Panc1 (cell line): ENCODE results near the gene BRINP3. TPM values are rescaled to one million over a fixed set of nuclear protein-coding genes. Genes with fewer than 3 reads are reported as not detected.

Experiments used
- ATAC-seq: fragments of 200-7000 bp; cut with Tn5 transposase; 2 replicates; pipeline ENCODE4 v1.9.1; 2020; ENCODE audit warnings: mild to moderate bottlenecking, moderate library complexity
- BruUV-seq: library from RNA; stranded (reverse); fragments of 400-500 nt; replicated peaks from 2 replicates; lab custom pipeline; 2021; lab: Mats Ljungman, UMichigan
- CTCF ChIA-PET: fragments of 300-600 bp; sonication (Branson Sonifier 250); formaldehyde crosslinking; loops from one replicate; lab custom pipeline; 2022; ENCODE audit warnings: antibody characterized with exemption; lab: Charles Lee
- POLR2A ChIA-PET: fragments of 300-600 bp; sonication (Branson Sonifier 250); formaldehyde crosslinking; loops from one replicate; lab custom pipeline; 2022; ENCODE audit warnings: antibody characterized with exemption; lab: Charles Lee
- DNase-seq: peaks from one replicate; pipeline ENCODE4 v3.0.0-alpha.2; 2010; ENCODE audit warnings: low read depth, low spot score
- H3K27ac ChIP-seq: 2 replicates; pipeline ENCODE4 v1.5.1; 2011; ENCODE audit warnings: mild to moderate bottlenecking, low read length, inconsistent platforms
- H3K27me3 ChIP-seq: fragments of 200-500 bp; sonication (Bioruptor generic); 2 replicates; pipeline ENCODE4 v1.6.0; 2014; ENCODE audit warnings: low read length, inconsistent platforms; ENCODE audit not compliant: control insufficient read depth, insufficient read depth
- H3K36me3 ChIP-seq: fragments of 200-500 bp; sonication (Bioruptor generic); 2 replicates; pipeline ENCODE4 v1.5.1; 2014; ENCODE audit warnings: inconsistent platforms, mild to moderate bottlenecking, low read length, moderate library complexity; ENCODE audit not compliant: control insufficient read depth, insufficient read depth
- H3K4me1 ChIP-seq: 2 replicates; pipeline ENCODE4 v1.5.1; 2011; ENCODE audit warnings: inconsistent platforms, mild to moderate bottlenecking, low read length, moderate library complexity; ENCODE audit not compliant: control insufficient read depth, insufficient read depth
- H3K4me3 ChIP-seq, 2 experiments: 2 replicates each; pipeline ENCODE4 v1.5.1; 2011 to 2012; ENCODE audit warnings: low read depth in 2 of 2, low read length in 2 of 2, mild to moderate bottlenecking in 2 of 2, inconsistent platforms in 1 of 2, moderate library complexity in 1 of 2
- H3K9me3 ChIP-seq: fragments of 200-500 bp; sonication (Bioruptor generic); 2 replicates; pipeline ENCODE4 v1.5.1; 2014; ENCODE audit warnings: low read depth, mild to moderate bottlenecking, inconsistent platforms, low read length, moderate library complexity; ENCODE audit not compliant: control insufficient read depth, insufficient read depth
- POLR2AphosphoS5 ChIP-seq: IDR thresholded peaks from 2 replicates; pipeline ENCODE4 v1.6.1; 2012; ENCODE audit warnings: mild to moderate bottlenecking, low read depth, low read length, moderate library complexity
- SIN3A ChIP-seq: IDR thresholded peaks from 2 replicates; pipeline ENCODE4 v1.6.1; 2012; ENCODE audit warnings: low read depth, mild to moderate bottlenecking, low read length, moderate library complexity, borderline replicate concordance; ENCODE audit not compliant: insufficient read depth
- TCF7L2 ChIP-seq: IDR thresholded peaks from 2 replicates; pipeline ENCODE4 v1.6.1; 2011; ENCODE audit warnings: mild to moderate bottlenecking, low read depth, low read length, inconsistent platforms
- in situ Hi-C: cut with HindIII; loops from 2 replicates; pipeline ENCODE4 v1.10.0; 2016; ENCODE audit warnings: low sequenced_read_pairs, low pct_unique_long_range_greater_than_20kb
- intact Hi-C: fragments of 100-400 bp; cut with micrococcal nuclease; formaldehyde crosslinking; loops from one replicate; pipeline ENCODE4 v1.10.0; 2022; ENCODE audit not compliant: unreplicated experiment
- total RNA-seq: library from RNA; stranded (reverse); gene quantifications from one replicate; pipeline ENCODE4 v1.2.1, GENCODE V29; 2021; ENCODE audit not compliant: unreplicated experiment
- TF ChIP-seq, protein P1 (sequence below), 2 experiments: IDR thresholded peaks; 2 replicates each; pipeline ENCODE4 v1.6.1; 2011 to 2012; ENCODE audit warnings: low read depth in 2 of 2, control low read depth in 1 of 2, low read length in 1 of 2, mild to moderate bottlenecking in 1 of 2, moderate library complexity in 1 of 2; ENCODE audit not compliant: insufficient read depth in 1 of 2
- TF ChIP-seq, protein P2 (sequence below): fragments of 450-650 bp; IDR thresholded peaks from 2 replicates; pipeline ENCODE4 v1.5.1; 2017; ENCODE audit warnings: mild to moderate bottlenecking

The BRINP3 gene
- total RNA-seq, 1 experiment from 2014 or later: 1.0 TPM

DNA sequence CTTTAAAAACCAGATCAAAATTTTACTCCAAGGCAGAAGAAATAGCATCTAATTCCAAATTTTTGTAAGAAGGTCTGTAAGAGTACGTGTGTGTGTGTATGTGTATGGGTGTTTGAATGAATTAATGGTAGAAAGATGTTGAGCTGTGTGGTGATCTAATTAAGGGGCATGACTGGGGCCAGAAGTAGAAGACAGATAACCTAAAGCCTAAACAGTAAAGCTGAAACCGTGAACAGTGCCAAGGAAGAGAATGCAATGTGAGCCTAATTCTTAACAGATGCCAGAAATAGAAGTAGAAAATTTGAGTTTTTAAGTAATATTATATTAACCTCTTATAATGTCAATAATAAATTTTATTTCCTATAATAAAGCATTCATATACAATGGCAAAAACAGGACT is 38.2 kb downstream of the BRINP3 start:
- ATAC-seq (no peak), DNase-seq (no peak)
- in situ Hi-C loops (no loop called here), intact Hi-C loops (no loop called here)
- no peak overlapping the region for H3K4me3 ChIP-seq
- no TSS peak for BruUV-seq
- CTCF ChIA-PET: no interaction called here
- H3K36me3 ChIP-seq: no peaks in the 10 kb centered on the region
- POLR2A ChIA-PET: no interaction called here
- H3K4me1 ChIP-seq: no peaks in the 10 kb centered on the region
- H3K9me3 ChIP-seq: no peaks in the 10 kb centered on the region
- H3K27ac ChIP-seq: no peak overlapping the region
- H3K27me3 ChIP-seq: no peaks in the 10 kb centered on the region
- TF ChIP-seq SIN3A (no peak), TCF7L2 (no peak), POLR2AphosphoS5 (no peak)
- TF ChIP-seq, protein P1, sequence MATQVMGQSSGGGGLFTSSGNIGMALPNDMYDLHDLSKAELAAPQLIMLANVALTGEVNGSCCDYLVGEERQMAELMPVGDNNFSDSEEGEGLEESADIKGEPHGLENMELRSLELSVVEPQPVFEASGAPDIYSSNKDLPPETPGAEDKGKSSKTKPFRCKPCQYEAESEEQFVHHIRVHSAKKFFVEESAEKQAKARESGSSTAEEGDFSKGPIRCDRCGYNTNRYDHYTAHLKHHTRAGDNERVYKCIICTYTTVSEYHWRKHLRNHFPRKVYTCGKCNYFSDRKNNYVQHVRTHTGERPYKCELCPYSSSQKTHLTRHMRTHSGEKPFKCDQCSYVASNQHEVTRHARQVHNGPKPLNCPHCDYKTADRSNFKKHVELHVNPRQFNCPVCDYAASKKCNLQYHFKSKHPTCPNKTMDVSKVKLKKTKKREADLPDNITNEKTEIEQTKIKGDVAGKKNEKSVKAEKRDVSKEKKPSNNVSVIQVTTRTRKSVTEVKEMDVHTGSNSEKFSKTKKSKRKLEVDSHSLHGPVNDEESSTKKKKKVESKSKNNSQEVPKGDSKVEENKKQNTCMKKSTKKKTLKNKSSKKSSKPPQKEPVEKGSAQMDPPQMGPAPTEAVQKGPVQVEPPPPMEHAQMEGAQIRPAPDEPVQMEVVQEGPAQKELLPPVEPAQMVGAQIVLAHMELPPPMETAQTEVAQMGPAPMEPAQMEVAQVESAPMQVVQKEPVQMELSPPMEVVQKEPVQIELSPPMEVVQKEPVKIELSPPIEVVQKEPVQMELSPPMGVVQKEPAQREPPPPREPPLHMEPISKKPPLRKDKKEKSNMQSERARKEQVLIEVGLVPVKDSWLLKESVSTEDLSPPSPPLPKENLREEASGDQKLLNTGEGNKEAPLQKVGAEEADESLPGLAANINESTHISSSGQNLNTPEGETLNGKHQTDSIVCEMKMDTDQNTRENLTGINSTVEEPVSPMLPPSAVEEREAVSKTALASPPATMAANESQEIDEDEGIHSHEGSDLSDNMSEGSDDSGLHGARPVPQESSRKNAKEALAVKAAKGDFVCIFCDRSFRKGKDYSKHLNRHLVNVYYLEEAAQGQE (IDR thresholded peaks at IDR 0.05; ENCODE audit: insufficient read depth in 1 of 2, low read depth in 2 of 2, low read length in 1 of 2): no peak
- TF ChIP-seq, protein P2, sequence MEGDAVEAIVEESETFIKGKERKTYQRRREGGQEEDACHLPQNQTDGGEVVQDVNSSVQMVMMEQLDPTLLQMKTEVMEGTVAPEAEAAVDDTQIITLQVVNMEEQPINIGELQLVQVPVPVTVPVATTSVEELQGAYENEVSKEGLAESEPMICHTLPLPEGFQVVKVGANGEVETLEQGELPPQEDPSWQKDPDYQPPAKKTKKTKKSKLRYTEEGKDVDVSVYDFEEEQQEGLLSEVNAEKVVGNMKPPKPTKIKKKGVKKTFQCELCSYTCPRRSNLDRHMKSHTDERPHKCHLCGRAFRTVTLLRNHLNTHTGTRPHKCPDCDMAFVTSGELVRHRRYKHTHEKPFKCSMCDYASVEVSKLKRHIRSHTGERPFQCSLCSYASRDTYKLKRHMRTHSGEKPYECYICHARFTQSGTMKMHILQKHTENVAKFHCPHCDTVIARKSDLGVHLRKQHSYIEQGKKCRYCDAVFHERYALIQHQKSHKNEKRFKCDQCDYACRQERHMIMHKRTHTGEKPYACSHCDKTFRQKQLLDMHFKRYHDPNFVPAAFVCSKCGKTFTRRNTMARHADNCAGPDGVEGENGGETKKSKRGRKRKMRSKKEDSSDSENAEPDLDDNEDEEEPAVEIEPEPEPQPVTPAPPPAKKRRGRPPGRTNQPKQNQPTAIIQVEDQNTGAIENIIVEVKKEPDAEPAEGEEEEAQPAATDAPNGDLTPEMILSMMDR: no peak

DNA sequence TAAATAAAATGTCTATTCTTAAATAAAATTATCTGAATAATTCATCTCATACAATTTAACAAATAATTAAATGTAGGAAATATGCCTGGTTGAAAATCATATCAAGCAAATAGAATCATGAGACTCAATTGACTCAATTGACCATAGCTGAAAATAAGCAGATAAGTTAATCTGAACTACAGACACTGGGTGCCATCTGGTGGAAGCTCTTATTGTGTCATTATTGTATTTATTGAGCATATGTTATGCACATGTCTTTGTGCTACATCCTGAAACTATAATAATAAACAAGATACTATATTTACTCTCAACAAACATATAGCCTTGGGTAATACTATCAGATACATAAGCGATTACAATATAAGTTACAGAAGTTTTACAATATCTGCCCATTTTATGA is 41.0 kb downstream of the BRINP3 start:
- Histone ChIP-seq H3K27me3 (no peaks in the 10 kb centered on the region), H3K4me1 (no peaks in the 10 kb centered on the region), H3K27ac (no peak overlapping the region), H3K4me3 (no peak overlapping the region), H3K9me3 (no peaks in the 10 kb centered on the region), H3K36me3 (no peaks in the 10 kb centered on the region)
- POLR2A ChIA-PET: no interaction called here
- BruUV-seq: no TSS peak
- ATAC-seq (no peak), DNase-seq (peak; percentile 28)
- in situ Hi-C loops (no loop called here), intact Hi-C loops (no loop called here)
- TF ChIP-seq TCF7L2: no peak
- TF ChIP-seq, protein P2: peak; percentile 48; the same call in 1 of the 2 replicates
- TF ChIP-seq, protein P1 (IDR thresholded peaks at IDR 0.05; ENCODE audit: insufficient read depth in 1 of 2, low read depth in 2 of 2, low read length in 1 of 2): no peak
- TF ChIP-seq SIN3A: no peak
- no peak for TF ChIP-seq POLR2AphosphoS5
- CTCF ChIA-PET: no interaction called here
